Endothelial cell (in vitro differentiated cells): ENCODE results near the gene C1QTNF3. TPM values are rescaled to one million over a fixed set of nuclear protein-coding genes. Genes with fewer than 3 reads are reported as not detected.
"Not testable (repeated sequence)": the region's sequence is repeated elsewhere in the genome, so short reads cannot be mapped to it uniquely, and the experiment has no call there.

Experiments used
- DNase-seq: peaks from one replicate; pipeline ENCODE4 v3.0.0; 2021; ENCODE audit warnings: low spot score
- H3K27ac Mint-ChIP-seq: one replicate; pipeline ENCODE4 v1.8.0; 2021; ENCODE audit warnings: mixed read lengths, inconsistent platforms; ENCODE audit not compliant: unreplicated experiment
- H3K27me3 Mint-ChIP-seq: one replicate; pipeline ENCODE4 v1.8.0; 2021; ENCODE audit warnings: mild to moderate bottlenecking, moderate library complexity, mixed read lengths, inconsistent platforms; ENCODE audit not compliant: unreplicated experiment
- H3K36me3 Mint-ChIP-seq: one replicate; pipeline ENCODE4 v1.8.0; 2021; ENCODE audit warnings: mild to moderate bottlenecking, low read depth, mixed read lengths, inconsistent platforms; ENCODE audit not compliant: unreplicated experiment
- H3K4me1 Mint-ChIP-seq: one replicate; pipeline ENCODE4 v1.8.0; 2021; ENCODE audit warnings: mild to moderate bottlenecking, mixed read lengths, inconsistent platforms; ENCODE audit not compliant: unreplicated experiment
- H3K4me3 Mint-ChIP-seq: one replicate; pipeline ENCODE4 v1.8.0; 2021; ENCODE audit warnings: mild to moderate bottlenecking, mixed read lengths, inconsistent platforms; ENCODE audit not compliant: unreplicated experiment
- H3K9me3 Mint-ChIP-seq: one replicate; pipeline ENCODE4 v1.8.0; 2021; ENCODE audit warnings: mixed read lengths, inconsistent platforms; ENCODE audit not compliant: unreplicated experiment
- CTCF ChIP-seq: fragments of 200-600 bp; sonication (generic); IDR thresholded peaks from one replicate; pipeline ENCODE4 v1.5.0; 2021; ENCODE audit warnings: antibody characterized with exemption; ENCODE audit not compliant: unreplicated experiment
- total RNA-seq: library from RNA; stranded (reverse); fragmentation: NEBNext Ultra II Directional; extraction: Animal tissue kit (Norgen Biotek cat#: 25700); gene quantifications from one replicate; pipeline ENCODE4 v1.2.1, GENCODE V29; 2021; ENCODE audit not compliant: unreplicated experiment

C1QTNF3 gene
- total RNA-seq, 1 donor from 2014 or later: 2.1 TPM

GRCh38 chr5:34012791-34013190, 30.2 kb downstream of the C1QTNF3 start:
- no peak overlapping the region for H3K4me3 Mint-ChIP-seq
- DNase-seq: no peak
- H3K4me1 Mint-ChIP-seq: peaks cover 6% of the 10 kb centered on the region
- H3K9me3 Mint-ChIP-seq: no peaks in the 10 kb centered on the region
- H3K27ac Mint-ChIP-seq: no peak overlapping the region
- H3K36me3 Mint-ChIP-seq: no peaks in the 10 kb centered on the region
- no peaks in the 10 kb centered on the region for H3K27me3 Mint-ChIP-seq
- TF ChIP-seq CTCF: no peak

- H3K36me3 Mint-ChIP-seq: peaks cover 7% of the 10 kb centered on the region
- peaks cover 14% of the 10 kb centered on the region for H3K4me1 Mint-ChIP-seq
- H3K27me3 Mint-ChIP-seq: peaks cover 6% of the 10 kb centered on the region
- H3K4me3 Mint-ChIP-seq: no peak overlapping the region
- no peak for DNase-seq
- H3K27ac Mint-ChIP-seq: no peak overlapping the region
- no peak for TF ChIP-seq CTCF
- no peaks in the 10 kb centered on the region for H3K9me3 Mint-ChIP-seq
Observed at GRCh38 chr5:34011536-34011935, 31.5 kb downstream of the C1QTNF3 start.

- peaks cover 21% of the 10 kb centered on the region for H3K4me1 Mint-ChIP-seq
- DNase-seq, H3K27me3 Mint-ChIP-seq, H3K4me3 Mint-ChIP-seq, H3K36me3 Mint-ChIP-seq, H3K27ac Mint-ChIP-seq, H3K9me3 Mint-ChIP-seq: not testable (repeated sequence)
Observed at GRCh38 chr5:34010146-34010545, 32.9 kb downstream of the C1QTNF3 start.

- Mint-ChIP-seq H3K9me3 (no peaks in the 10 kb centered on the region), H3K36me3 (peaks cover 7% of the 10 kb centered on the region), H3K4me1 (peaks cover 21% of the 10 kb centered on the region), H3K4me3 (no peak overlapping the region), H3K27ac (peak overlapping the region; percentile 88), H3K27me3 (peaks cover 6% of the 10 kb centered on the region)
- no peak for DNase-seq
- no peak for TF ChIP-seq CTCF
Observed at GRCh38 chr5:34009610-34010009, 33.4 kb downstream of the C1QTNF3 start.

- TF ChIP-seq CTCF: no peak
- H3K27ac Mint-ChIP-seq: peak overlapping the region; percentile 88
- peaks cover 21% of the 10 kb centered on the region for H3K4me1 Mint-ChIP-seq
- peaks cover 10% of the 10 kb centered on the region for H3K36me3 Mint-ChIP-seq
- H3K27me3 Mint-ChIP-seq: peaks cover 6% of the 10 kb centered on the region
- no peak for DNase-seq
- peak overlapping the region; percentile 88 for H3K4me3 Mint-ChIP-seq
- no peaks in the 10 kb centered on the region for H3K9me3 Mint-ChIP-seq
Observed at GRCh38 chr5:34008802-34009201, 34.2 kb downstream of the C1QTNF3 start.
